Esophagus (tissue), 2 donors: ENCODE results near the gene MIDN. TPM values are rescaled to one million over a fixed set of nuclear protein-coding genes. Genes with fewer than 3 reads are reported as not detected.
A peak's percentile ranks its signal among the peaks of the same experiment; 100 is the strongest.
"Not testable (repeated sequence)": the region's sequence is repeated elsewhere in the genome, so short reads cannot be mapped to it uniquely, and the experiment has no call there.

Experiments used
- H3K27ac ChIP-seq, 2 donors: one replicate each; pipeline ENCODE4 v1.5.1; 2013; ENCODE audit warnings: low read depth in 2 of 2, mild to moderate bottlenecking in 2 of 2, inconsistent platforms in 1 of 2, low read length in 1 of 2, moderate library complexity in 1 of 2
- H3K27me3 ChIP-seq, 2 donors: one replicate each; pipeline ENCODE4 v1.6.1; 2013; ENCODE audit warnings: low read length in 2 of 2, control low read depth in 1 of 2, mild to moderate bottlenecking in 1 of 2; ENCODE audit not compliant: insufficient read depth in 2 of 2, control insufficient read depth in 1 of 2
- H3K36me3 ChIP-seq, 2 donors: one replicate each; pipeline ENCODE4 v1.6.1; 2013; ENCODE audit warnings: low read length in 1 of 2; ENCODE audit not compliant: control insufficient read depth in 2 of 2, insufficient read depth in 2 of 2
- H3K4me1 ChIP-seq, 2 donors: one replicate each; pipeline ENCODE4 v1.6.1; 2013; ENCODE audit warnings: low read length in 1 of 2; ENCODE audit not compliant: control insufficient read depth in 2 of 2, insufficient read depth in 2 of 2
- H3K4me3 ChIP-seq, 2 donors: one replicate each; pipeline ENCODE4 v1.5.1; 2013; ENCODE audit warnings: low read length in 2 of 2, mild to moderate bottlenecking in 2 of 2, low read depth in 1 of 2, moderate library complexity in 1 of 2
- H3K9me3 ChIP-seq, 2 donors: one replicate each; pipeline ENCODE4 v1.6.1; 2013; ENCODE audit warnings: mild to moderate bottlenecking in 2 of 2, low read depth in 1 of 2, low read length in 1 of 2, moderate library complexity in 1 of 2; ENCODE audit not compliant: control insufficient read depth in 2 of 2, insufficient read depth in 1 of 2
- WGBS, 2 donors: extraction: QIAGEN DNeasy Blood & Tissue Kit; methylation state at CpG; one replicate each; pipeline ENCODE4 v1.1.7; 2013; 5-methylcytosine and 5-hydroxymethylcytosine counted together
- polyA plus RNA-seq, 2 donors: library from polyadenylated mRNA; stranded (reverse); fragments of 200-250 nt; gene quantifications; one replicate each; pipeline ENCODE4 v1.2.3, GENCODE V29; 2013
- donor health status: healthy with polysubstance abuse.
- donor health status: Bipolar disorder and iron deficiency.

The MIDN gene
- polyA plus RNA-seq, 2 donors = 36.4 to 38.7 TPM

GRCh38 chr19:1244693-1245451 is 3.5 kb upstream of the MIDN start:
- Histone ChIP-seq H3K9me3 (no peaks in the 10 kb centered on the region), H3K4me3 (peak overlapping the region; percentile 19 to 48), H3K36me3 (no peaks in the 10 kb centered on the region), H3K27ac (peak overlapping the region; percentile 88 to 96), H3K27me3 (no peaks in the 10 kb centered on the region), H3K4me1 (peaks cover 5 to 31% of the 10 kb centered on the region in 2 donors)
- 12% methylated on average over 31 of the region's 31 CpGs for WGBS, 2 donors

GRCh38 chr19:1245494-1246264 is 2.7 kb upstream of the MIDN start:
- peak overlapping the region in 1 of 2 donors; percentile 5 for H3K4me3 ChIP-seq
- 40 to 49% methylated on average over 25 to 26 of the region's 26 CpGs for WGBS, 2 donors
- H3K36me3 ChIP-seq = no peaks in the 10 kb centered on the region
- H3K27me3 ChIP-seq = no peaks in the 10 kb centered on the region
- H3K27ac ChIP-seq = peak overlapping the region; percentile 88 to 96
- H3K4me1 ChIP-seq = peaks cover 5 to 31% of the 10 kb centered on the region in 2 donors
- H3K9me3 ChIP-seq = no peaks in the 10 kb centered on the region

- 68 to 71% methylated on average over 26 to 27 of the region's 27 CpGs for WGBS, 2 donors
- Histone ChIP-seq H3K4me1 (peaks cover 5 to 26% of the 10 kb centered on the region in 2 donors), H3K27ac (peak overlapping the region; percentile 88 to 96)
- not testable (repeated sequence) for H3K9me3 ChIP-seq, H3K4me3 ChIP-seq, H3K36me3 ChIP-seq, H3K27me3 ChIP-seq
Measured at GRCh38 chr19:1246265-1247087, 1.9 kb upstream of the MIDN start.

GRCh38 chr19:1247748-1248138 is 640 bp upstream of the MIDN start:
- no peaks in the 10 kb centered on the region for H3K9me3 ChIP-seq
- peak overlapping the region; percentile 49 to 86 for H3K4me3 ChIP-seq
- H3K27me3 ChIP-seq = no peaks in the 10 kb centered on the region
- WGBS, 2 donors = 60 to 64% methylated on average over 8 of the region's 8 CpGs
- H3K27ac ChIP-seq = peak overlapping the region; percentile 98 to 99
- H3K4me1 ChIP-seq = peaks cover 3 to 21% of the 10 kb centered on the region in 2 donors
- peaks cover 0 to 4% of the 10 kb centered on the region in 2 donors for H3K36me3 ChIP-seq

- 1% methylated on average over 33 to 74 of the region's 74 CpGs for WGBS, 2 donors
- Histone ChIP-seq H3K36me3 (peaks cover 0 to 4% of the 10 kb centered on the region in 2 donors), H3K4me1 (peaks cover 6 to 25% of the 10 kb centered on the region in 2 donors)
Measured at GRCh38 chr19:1248786-1249297, 459 bp downstream of the MIDN start.

GRCh38 chr19:1249298-1249989 is 1.1 kb downstream of the MIDN start:
- Histone ChIP-seq H3K4me1 (peaks cover 11 to 29% of the 10 kb centered on the region in 2 donors), H3K27me3 (no peaks in the 10 kb centered on the region), H3K36me3 (peaks cover 4 to 10% of the 10 kb centered on the region in 2 donors), H3K9me3 (no peaks in the 10 kb centered on the region), H3K27ac (peak overlapping the region; percentile 99), H3K4me3 (peak overlapping the region; percentile 82 to 86)
- WGBS, 2 donors = 1% methylated on average over 36 to 102 of the region's 102 CpGs

More at GRCh38 chr19:1248786-1249297, 459 bp downstream of the MIDN start:
- Histone ChIP-seq H3K27me3 (no peaks in the 10 kb centered on the region), H3K4me3 (peak overlapping the region; percentile 79 to 86), H3K27ac (peak overlapping the region; percentile 98 to 99), H3K9me3 (no peaks in the 10 kb centered on the region)

GRCh38 chr19:1249990-1250436 is 1.6 kb downstream of the MIDN start:
- Histone ChIP-seq H3K9me3 (no peaks in the 10 kb centered on the region), H3K36me3 (peaks cover 4 to 16% of the 10 kb centered on the region in 2 donors), H3K27me3 (no peaks in the 10 kb centered on the region), H3K4me1 (peaks cover 11 to 31% of the 10 kb centered on the region in 2 donors), H3K4me3 (peak overlapping the region; percentile 82 to 86), H3K27ac (peak overlapping the region; percentile 98 to 99)
- WGBS, 2 donors = 0 to 1% methylated on average over 49 to 67 of the region's 67 CpGs

- H3K36me3 ChIP-seq = peaks cover 8 to 22% of the 10 kb centered on the region in 2 donors
- 1 to 2% methylated on average over 69 to 90 of the region's 90 CpGs for WGBS, 2 donors
- no peaks in the 10 kb centered on the region for H3K9me3 ChIP-seq
- no peaks in the 10 kb centered on the region for H3K27me3 ChIP-seq
- H3K4me3 ChIP-seq = peak overlapping the region; percentile 82 to 86
- H3K4me1 ChIP-seq = peaks cover 9 to 35% of the 10 kb centered on the region in 2 donors
- H3K27ac ChIP-seq = peak overlapping the region; percentile 98 to 99
Measured at GRCh38 chr19:1250437-1251260, 2.3 kb downstream of the MIDN start.
